Measurements from ENCODE around the gene HOXA7. TPM values are rescaled to one million over a fixed set of nuclear protein-coding genes. Genes with fewer than 3 reads are reported as not detected.

The HOXA7 gene
- total and polyA plus RNA-seq, 2 of the 8 experiments (the other 6 are each of a cell fraction or from before 2014, with no cell fraction given) = 0.03 TPM; not detected in 1

- POLR2A ChIA-PET (ENCODE audit: partially characterized antibody) = interaction anchor here (1.3 kb wide), 1 partner anchor 12 kb away, joined by 5 read pairs; no protein-coding TSS in a partner anchor
- no peak overlapping the region for H2BK20ac ChIP-seq (ENCODE audit: low read length)
- no peak overlapping the region for H4K91ac ChIP-seq (replicated peaks; ENCODE audit: insufficient read length, low read length)
- H3K9ac ChIP-seq (replicated peaks in 1 of 4; ENCODE audit: extremely low read depth in 1 of 4, low read depth in 3 of 4, low read length in 3 of 4) = no peak overlapping the region
- H3K56ac ChIP-seq (replicated peaks; ENCODE audit: insufficient read length, low read depth, low read length) = no peak overlapping the region
- H3K4me1 ChIP-seq (replicated peaks in 1 of 4; ENCODE audit: control insufficient read depth in 3 of 4, insufficient read depth in 4 of 4, low read length in 3 of 4) = peaks cover 0 to 6% (median 1%) of the 10 kb centered on the region in 4 experiments; a peak in 4 of 7 replicates
- H3K14ac ChIP-seq (ENCODE audit: insufficient read length) = no peak overlapping the region
- no peak overlapping the region for H3K4ac ChIP-seq (replicated peaks; ENCODE audit: insufficient read length, low read depth, low read length)
- H3K27ac ChIP-seq (ENCODE audit: low read depth, low read length) = no peak overlapping the region
- no peak overlapping the region for H4K8ac ChIP-seq (ENCODE audit: extremely low read depth, insufficient read depth, low read length)
- no peak overlapping the region for H3K23ac ChIP-seq (ENCODE audit: insufficient read length)
- H3K23me2 ChIP-seq (ENCODE audit: low read depth, low read length) = no peaks in the 10 kb centered on the region; the same call in 1 of the 2 replicates
- DNase-seq (ENCODE audit: low read depth in 1 of 2, low spot score in 2 of 2) = peak in 1 of 2 experiments; percentile 47
- H2BK12ac ChIP-seq (ENCODE audit: low read depth, low read length) = 0 out of 2 replicates have a peak overlapping the region, but pooled peaks have one; percentile 27
- no peak overlapping the region for H2AFZ ChIP-seq (ENCODE audit: low read length)
- 15% methylated on average over 18 of the region's 19 CpGs; no CpG with 5 or more reads in 1 of the 2 experiments for WGBS, 2 experiments (ENCODE audit: extremely low coverage in 1 of 2, insufficient coverage in 1 of 2, insufficient read length in 1 of 2, insufficient replicate concordance in 2 of 2, low coverage in 1 of 2, low lambda C conversion rate in 2 of 2, missing lambda C conversion rate in 1 of 2)
- no peaks in the 10 kb centered on the region; a peak in 1 of 8 replicates for H3K36me3 ChIP-seq (ENCODE audit: control insufficient read depth in 2 of 4, insufficient read depth in 4 of 4, low read length in 3 of 4)
- CTCF ChIA-PET (ENCODE audit: partially characterized antibody) = interaction anchor here (0.8 to 4.8 kb wide), 6 partner anchors 9 to 340 kb away, joined by 3 to 33 read pairs (median 3); partner anchors contain the start of gene HOXA5
- H3K18ac ChIP-seq (ENCODE audit: extremely low read depth, low read length) = no peak overlapping the region
- H2AK5ac ChIP-seq (ENCODE audit: low read depth, low read length) = 0 out of 2 replicates have a peak overlapping the region, but pooled peaks have one; percentile 16
- H3K79me1 ChIP-seq (ENCODE audit: low read depth, low read length) = no peaks in the 10 kb centered on the region
- no peaks in the 10 kb centered on the region for H3K9me3 ChIP-seq (ENCODE audit: insufficient read depth in 2 of 2, low read depth in 1 of 2, low read length in 1 of 2)
- no peaks in the 10 kb centered on the region for H3K79me2 ChIP-seq (ENCODE audit: control insufficient read depth in 1 of 2, insufficient read depth in 2 of 2, low read length in 2 of 2)
- no peak overlapping the region for H2BK120ac ChIP-seq (replicated peaks; ENCODE audit: low read depth, low read length)
- peaks cover 97 to 99% (median 98%) of the 10 kb centered on the region in 4 experiments for H3K27me3 ChIP-seq (replicated peaks in 1 of 4; ENCODE audit: control insufficient read depth in 3 of 4, extremely low read depth in 1 of 4, insufficient read depth in 3 of 4, low read length in 3 of 4)
- no peak overlapping the region for H3K4me3 ChIP-seq (ENCODE audit: extremely low read depth in 1 of 4, insufficient read depth in 2 of 4, low read depth in 3 of 4, low read length in 4 of 4)
- peaks cover 25 to 34% of the 10 kb centered on the region in 2 experiments for H4K20me1 ChIP-seq (replicated peaks in 1 of 2; ENCODE audit: control insufficient read depth in 1 of 2, insufficient read depth in 2 of 2, low read length in 2 of 2)
- H3K4me2 ChIP-seq (ENCODE audit: insufficient read depth in 1 of 2, low read depth in 2 of 2, low read length in 2 of 2) = peak overlapping the region in 1 of 2 experiments; percentile 20; a peak in 1 of 4 replicates
- FAIRE-seq = no peak
- no peak overlapping the region for H4K5ac ChIP-seq (ENCODE audit: insufficient read length, low read depth, low read length)
- H2BK15ac ChIP-seq (ENCODE audit: low read length) = no peak overlapping the region
- no peak overlapping the region for H2BK5ac ChIP-seq (ENCODE audit: low read depth, low read length)
- TF ChIP-seq RXRA (IDR thresholded peaks at IDR 0.05; ENCODE audit: insufficient read depth, low read depth, low read length) = no peak
These were observed 38.5 kb downstream of the HOXA7 start for GRCh38 chr7:27117887-27118491.

Measured in H1 (cell line).